Retinal pigment epithelial cell (primary cell): ENCODE measurements around the gene MS4A2.
"Not testable (repeated sequence)": the region's sequence is repeated elsewhere in the genome, so short reads cannot be mapped to it uniquely, and the experiment has no call there.

Experiments
- DNase-seq: peaks from one replicate; pipeline ENCODE4 v3.0.0-alpha.2; 2010; ENCODE audit warnings: low read depth
- H3K4me3 ChIP-seq: 2 replicates; pipeline ENCODE4 v1.5.1; 2011; ENCODE audit warnings: mild to moderate bottlenecking, low read length, control low read depth, moderate library complexity
- TF ChIP-seq, protein P1 (sequence below): conservative IDR thresholded peaks from 2 replicates; pipeline ENCODE4 v1.5.1; 2011; ENCODE audit warnings: low read depth, low read length, control low read depth, inconsistent platforms

MS4A2 gene

DNA sequence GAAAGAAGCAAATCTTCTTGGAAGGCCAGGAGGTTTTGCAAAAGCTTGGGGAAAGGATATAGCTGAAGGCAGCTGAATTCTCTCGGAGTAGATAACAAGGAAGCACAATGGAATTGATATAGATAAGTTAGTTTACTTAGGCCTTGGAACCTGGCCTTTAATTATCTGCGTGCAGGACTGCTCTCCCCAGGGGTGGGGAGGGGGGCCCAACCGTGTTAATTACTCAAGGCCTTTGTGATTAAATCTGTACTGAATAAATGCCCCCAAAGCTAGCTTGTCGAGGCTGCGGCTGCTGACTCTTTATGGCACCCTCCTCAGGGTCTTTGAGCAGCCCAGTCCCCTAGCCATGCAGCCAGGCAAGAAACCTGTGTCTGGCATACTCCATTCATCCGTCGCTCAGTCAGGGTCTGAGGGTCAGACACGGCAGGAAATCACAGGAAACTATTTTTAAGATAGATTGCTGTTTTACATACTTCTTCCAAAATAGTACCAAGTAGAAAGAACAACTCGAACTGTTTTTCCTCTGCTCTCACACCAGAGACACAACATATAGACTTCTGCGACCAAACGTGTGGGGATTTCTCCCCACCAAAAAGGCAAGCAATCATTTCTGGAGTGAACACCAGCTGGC, 36.5 kb downstream of the MS4A2 start:
- TF ChIP-seq, protein P1, sequence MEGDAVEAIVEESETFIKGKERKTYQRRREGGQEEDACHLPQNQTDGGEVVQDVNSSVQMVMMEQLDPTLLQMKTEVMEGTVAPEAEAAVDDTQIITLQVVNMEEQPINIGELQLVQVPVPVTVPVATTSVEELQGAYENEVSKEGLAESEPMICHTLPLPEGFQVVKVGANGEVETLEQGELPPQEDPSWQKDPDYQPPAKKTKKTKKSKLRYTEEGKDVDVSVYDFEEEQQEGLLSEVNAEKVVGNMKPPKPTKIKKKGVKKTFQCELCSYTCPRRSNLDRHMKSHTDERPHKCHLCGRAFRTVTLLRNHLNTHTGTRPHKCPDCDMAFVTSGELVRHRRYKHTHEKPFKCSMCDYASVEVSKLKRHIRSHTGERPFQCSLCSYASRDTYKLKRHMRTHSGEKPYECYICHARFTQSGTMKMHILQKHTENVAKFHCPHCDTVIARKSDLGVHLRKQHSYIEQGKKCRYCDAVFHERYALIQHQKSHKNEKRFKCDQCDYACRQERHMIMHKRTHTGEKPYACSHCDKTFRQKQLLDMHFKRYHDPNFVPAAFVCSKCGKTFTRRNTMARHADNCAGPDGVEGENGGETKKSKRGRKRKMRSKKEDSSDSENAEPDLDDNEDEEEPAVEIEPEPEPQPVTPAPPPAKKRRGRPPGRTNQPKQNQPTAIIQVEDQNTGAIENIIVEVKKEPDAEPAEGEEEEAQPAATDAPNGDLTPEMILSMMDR = no peak
- no peak for DNase-seq
- H3K4me3 ChIP-seq = no peak overlapping the region

DNA sequence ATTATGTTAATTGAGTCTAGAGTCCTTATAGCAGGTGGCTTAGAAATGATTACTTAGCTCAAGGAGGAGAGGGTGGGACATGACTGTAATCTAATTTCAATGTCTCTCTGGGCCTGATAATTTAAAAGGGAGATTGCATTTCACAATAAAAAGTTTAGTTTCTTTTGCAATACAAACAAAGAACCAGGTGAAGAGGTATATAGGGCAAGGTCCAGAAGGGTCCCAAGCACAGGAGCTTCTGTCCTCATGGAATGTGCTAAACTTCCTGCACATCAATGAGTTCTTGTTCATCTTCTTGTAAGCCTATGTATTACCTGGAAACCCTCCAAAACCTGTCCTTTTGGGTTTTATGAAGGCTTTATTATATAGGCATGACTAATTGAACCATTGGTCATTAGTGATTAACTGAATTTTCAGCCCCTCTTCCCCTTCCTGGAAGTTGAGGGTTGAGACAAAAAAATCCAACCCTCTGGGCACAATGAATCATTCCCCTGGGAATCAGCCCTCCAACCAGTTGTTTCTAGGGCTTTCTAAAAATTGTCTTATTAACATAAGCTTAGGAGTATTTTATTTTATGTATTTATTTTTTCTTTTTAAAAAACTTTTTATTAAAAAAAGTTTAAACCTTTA, 37.6 kb downstream of the MS4A2 start:
- DNase-seq = no peak
- TF ChIP-seq, protein P1 = no peak

DNA sequence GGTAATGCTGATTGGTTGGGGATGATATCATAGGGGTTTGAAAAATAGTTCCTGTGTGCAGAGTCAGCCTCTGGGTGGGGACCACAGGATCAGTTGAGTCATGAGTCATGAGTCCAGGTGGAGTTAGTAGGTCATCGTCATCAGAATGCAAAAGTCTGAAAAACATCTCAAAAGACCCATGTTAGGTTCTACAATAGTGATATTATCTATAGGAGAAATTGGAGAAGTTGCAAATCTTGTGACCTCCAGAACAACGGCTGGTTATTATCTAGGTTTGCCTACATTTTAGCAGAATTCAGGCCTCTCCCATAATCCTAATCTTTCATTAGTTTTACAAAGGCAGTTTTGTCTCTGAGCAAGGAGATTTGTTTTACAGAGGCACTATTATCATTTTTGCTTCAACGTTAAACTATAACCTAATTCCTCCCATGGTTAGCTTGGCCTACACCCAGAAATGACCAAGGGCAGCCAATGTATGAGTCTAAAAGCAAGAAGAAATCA, 38.9 kb downstream of the MS4A2 start:
- TF ChIP-seq, protein P1 = no peak
- peak; percentile 42 for DNase-seq
- no peak overlapping the region for H3K4me3 ChIP-seq

More for the DNA sequence above, 37.6 kb downstream of the MS4A2 start:
- no peak overlapping the region for H3K4me3 ChIP-seq

DNA sequence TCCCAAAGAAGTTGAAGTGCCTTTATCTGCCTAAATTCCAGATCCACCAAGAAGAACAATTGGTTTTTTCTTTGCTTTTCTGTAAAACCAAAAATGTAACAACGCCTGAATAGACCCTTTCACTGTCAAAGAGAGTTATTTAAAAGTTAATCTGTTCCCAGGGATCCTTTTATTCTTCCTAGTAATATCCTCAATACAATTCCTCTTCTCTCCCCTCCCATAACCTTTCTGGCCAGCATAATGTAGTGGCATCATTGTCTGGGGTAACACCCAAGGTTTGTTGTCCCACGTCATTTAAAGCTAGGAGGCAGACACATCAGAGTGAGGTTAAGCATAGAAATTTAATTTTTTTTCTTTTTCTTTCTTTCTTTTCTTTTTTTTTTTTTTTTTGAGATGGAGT, 39.9 kb downstream of the MS4A2 start:
- no peak overlapping the region for H3K4me3 ChIP-seq
- TF ChIP-seq, protein P1 = no peak
- DNase-seq = no peak

DNA sequence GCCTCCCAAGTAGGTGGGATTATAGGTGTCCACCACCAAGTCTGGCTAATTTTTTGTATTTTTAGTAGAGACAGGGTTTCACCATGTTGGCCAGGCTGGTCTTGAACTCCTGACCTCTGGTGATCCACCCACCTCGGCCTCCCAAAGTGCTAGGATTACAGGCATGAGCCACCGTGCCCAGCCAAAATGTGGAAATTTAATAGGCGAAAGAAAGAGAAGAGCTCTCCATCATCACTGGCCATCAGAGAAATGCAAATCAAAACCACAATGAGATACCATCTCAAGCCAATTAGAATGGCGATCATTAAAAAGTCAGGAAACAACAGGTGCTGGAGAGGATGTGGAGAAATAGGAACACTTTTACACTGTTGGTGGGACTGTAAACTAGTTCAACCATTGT, 40.4 kb downstream of the MS4A2 start:
- not testable (repeated sequence) for DNase-seq, H3K4me3 ChIP-seq

DNA sequence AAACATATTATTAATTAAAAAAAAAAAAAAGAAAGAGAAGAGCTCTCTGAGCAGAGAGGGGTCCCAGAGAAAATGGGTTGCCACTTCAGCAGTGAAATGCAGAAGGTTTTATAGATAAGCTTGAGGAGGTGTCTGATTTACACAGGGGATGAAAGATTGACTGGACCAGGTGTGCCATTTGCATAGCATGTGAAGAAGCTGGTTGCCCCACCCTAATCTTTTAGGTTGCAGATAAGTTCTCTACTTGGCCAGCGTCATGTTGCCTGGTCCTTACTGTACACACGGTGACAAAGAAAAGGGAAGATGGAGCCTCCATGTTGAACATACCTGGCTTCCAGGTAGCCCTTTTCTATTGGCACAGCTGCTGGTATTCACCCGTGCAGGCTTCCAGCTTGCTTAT, 41.4 kb downstream of the MS4A2 start:
- no peak for DNase-seq
- H3K4me3 ChIP-seq = no peak overlapping the region
- TF ChIP-seq, protein P1 = no peak

DNA sequence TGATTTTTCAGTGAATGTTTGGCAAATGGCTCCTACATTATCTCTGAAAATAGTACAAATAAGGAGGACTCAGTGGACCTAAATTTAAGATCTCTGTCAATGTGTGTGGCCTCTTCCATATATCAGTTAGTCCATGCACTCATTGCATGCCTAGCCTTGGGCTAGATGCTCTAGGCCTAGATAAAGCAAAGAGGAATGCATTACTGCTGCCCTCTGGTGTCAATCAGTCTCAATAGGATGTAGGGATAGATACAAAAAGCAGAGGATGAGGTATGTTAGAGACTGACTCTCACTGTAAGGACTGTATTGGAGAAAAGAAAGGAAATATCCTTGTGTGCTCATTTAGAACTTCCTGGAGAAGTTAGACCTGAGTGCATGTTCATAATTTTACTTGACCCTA, 42.0 kb downstream of the MS4A2 start:
- no peak for DNase-seq
- TF ChIP-seq, protein P1 = peak; percentile 55
- H3K4me3 ChIP-seq = no peak overlapping the region
